Caco-2 (cell line): ENCODE results near the gene GRM1. TPM values are rescaled to one million over a fixed set of nuclear protein-coding genes. Genes with fewer than 3 reads are reported as not detected.
"Not testable (repeated sequence)": the region's sequence is repeated elsewhere in the genome, so short reads cannot be mapped to it uniquely, and the experiment has no call there.

ENCODE experiments used
- BruUV-seq: library from RNA; stranded (reverse); fragments of 400-500 nt; replicated peaks from 2 replicates; lab custom pipeline; 2021; lab: Mats Ljungman, UMichigan
- CTCF ChIA-PET: fragments of 300-600 bp; sonication (Branson Sonifier 250); formaldehyde crosslinking; loops from one replicate; lab custom pipeline; 2022; ENCODE audit warnings: antibody characterized with exemption; lab: Charles Lee
- POLR2A ChIA-PET: fragments of 300-600 bp; sonication (Branson Sonifier 250); formaldehyde crosslinking; loops from one replicate; lab custom pipeline; 2022; ENCODE audit warnings: antibody characterized with exemption; lab: Charles Lee
- DNase-seq, 2 experiments: peaks; one replicate each; pipeline versions ENCODE4 v3.0.0 to v3.0.0-alpha.2; 2020 to 2022
- H3K27me3 ChIP-seq: replicated peaks from 2 replicates; pipeline ENCODE4 v1.6.0; 2011; ENCODE audit warnings: low read length; ENCODE audit not compliant: control insufficient read depth, insufficient read depth
- H3K36me3 ChIP-seq: 2 replicates; pipeline ENCODE4 v1.5.1; 2011; ENCODE audit warnings: low read length; ENCODE audit not compliant: control insufficient read depth, insufficient read depth
- H3K4me1 ChIP-seq: fragments of 250-450 bp; sonication (Bioruptor Pico); 2 replicates; pipeline ENCODE4 v1.5.1; 2020; ENCODE audit warnings: mild to moderate bottlenecking
- H3K4me3 ChIP-seq: 2 replicates; pipeline ENCODE4 v1.5.1; 2011; ENCODE audit warnings: low read depth, mild to moderate bottlenecking, control low read depth, low read length
- H3K9me3 ChIP-seq: fragments of 250-450 bp; sonication (Bioruptor Pico); 2 replicates; pipeline ENCODE4 v1.5.1; 2020; ENCODE audit warnings: mild to moderate bottlenecking, moderate library complexity
- H3K27ac Mint-ChIP-seq: one replicate; pipeline ENCODE4 v1.8.0; 2022; ENCODE audit warnings: mixed read lengths; ENCODE audit not compliant: unreplicated experiment
- H3K27me3 Mint-ChIP-seq: one replicate; pipeline ENCODE4 v1.8.0; 2022; ENCODE audit warnings: mixed read lengths; ENCODE audit not compliant: insufficient read depth, unreplicated experiment
- H3K36me3 Mint-ChIP-seq: one replicate; pipeline ENCODE4 v1.8.0; 2022; ENCODE audit warnings: mild to moderate bottlenecking, mixed read lengths; ENCODE audit not compliant: insufficient read depth, unreplicated experiment
- H3K4me1 Mint-ChIP-seq: one replicate; pipeline ENCODE4 v1.8.0; 2022; ENCODE audit warnings: low read depth, mixed read lengths; ENCODE audit not compliant: unreplicated experiment
- H3K4me3 Mint-ChIP-seq: one replicate; pipeline ENCODE4 v1.8.0; 2022; ENCODE audit warnings: mild to moderate bottlenecking, moderate library complexity, mixed read lengths; ENCODE audit not compliant: unreplicated experiment
- H3K9me3 Mint-ChIP-seq: one replicate; pipeline ENCODE4 v1.8.0; 2022; ENCODE audit warnings: mixed read lengths; ENCODE audit not compliant: unreplicated experiment
- intact Hi-C: fragments of 100-400 bp; cut with micrococcal nuclease; formaldehyde crosslinking; loops from one replicate; pipeline ENCODE4 v1.10.0; 2022; ENCODE audit not compliant: unreplicated experiment
- total RNA-seq: library from RNA; stranded (reverse); gene quantifications from 2 replicates; pipeline ENCODE4 v1.2.3, GENCODE V29; 2022
- TF ChIP-seq, protein P1 (sequence below), 2 experiments: fragments of 200-600 bp in 1 of 2; IDR thresholded peaks; 1 replicate in 1 of 2; 2 replicates in 1 of 2; pipeline versions ENCODE4 v1.5.1 to v1.8.0; 2011 to 2022; ENCODE audit warnings: antibody characterized with exemption in 1 of 2, control low read depth in 1 of 2, inconsistent platforms in 1 of 2, low read depth in 1 of 2, low read length in 1 of 2, mild to moderate bottlenecking in 1 of 2, moderate library complexity in 1 of 2; ENCODE audit not compliant: insufficient read depth in 1 of 2, severe bottlenecking in 1 of 2, unreplicated experiment in 1 of 2

The GRM1 gene
- total RNA-seq, 1 experiment from 2014 or later = not detected

DNA sequence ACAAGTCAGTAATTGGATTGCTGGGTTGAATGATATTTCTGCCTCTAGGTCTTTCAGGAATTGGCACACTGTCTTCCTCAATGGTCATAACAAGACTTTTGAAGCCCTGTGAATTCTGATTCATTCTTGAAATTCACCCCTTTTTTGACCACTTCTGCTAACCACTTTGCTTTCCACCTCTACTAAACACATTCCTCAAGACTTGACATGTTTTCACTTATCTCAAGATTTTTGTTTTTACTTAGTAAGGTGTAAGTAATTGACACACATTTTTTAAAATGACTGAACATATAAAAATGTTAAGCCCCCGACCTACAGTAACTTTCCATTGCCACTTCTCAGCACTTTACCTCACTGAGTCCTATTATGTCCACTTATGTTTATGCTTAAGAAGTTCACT is 239.1 kb downstream of the GRM1 start:
- CTCF ChIA-PET = no interaction called here
- Histone ChIP-seq H3K9me3 (no peaks in the 10 kb centered on the region), H3K27me3 (no peaks in the 10 kb centered on the region), H3K36me3 (no peaks in the 10 kb centered on the region), H3K4me1 (no peaks in the 10 kb centered on the region), H3K4me3 (no peak overlapping the region)
- Mint-ChIP-seq H3K4me3 (no peak overlapping the region), H3K36me3 (no peaks in the 10 kb centered on the region), H3K4me1 (peaks cover 6% of the 10 kb centered on the region), H3K27ac (no peak overlapping the region), H3K27me3 (peaks cover 15% of the 10 kb centered on the region), H3K9me3 (no peaks in the 10 kb centered on the region)
- POLR2A ChIA-PET = no interaction called here
- DNase-seq = no peak
- TF ChIP-seq, protein P1, sequence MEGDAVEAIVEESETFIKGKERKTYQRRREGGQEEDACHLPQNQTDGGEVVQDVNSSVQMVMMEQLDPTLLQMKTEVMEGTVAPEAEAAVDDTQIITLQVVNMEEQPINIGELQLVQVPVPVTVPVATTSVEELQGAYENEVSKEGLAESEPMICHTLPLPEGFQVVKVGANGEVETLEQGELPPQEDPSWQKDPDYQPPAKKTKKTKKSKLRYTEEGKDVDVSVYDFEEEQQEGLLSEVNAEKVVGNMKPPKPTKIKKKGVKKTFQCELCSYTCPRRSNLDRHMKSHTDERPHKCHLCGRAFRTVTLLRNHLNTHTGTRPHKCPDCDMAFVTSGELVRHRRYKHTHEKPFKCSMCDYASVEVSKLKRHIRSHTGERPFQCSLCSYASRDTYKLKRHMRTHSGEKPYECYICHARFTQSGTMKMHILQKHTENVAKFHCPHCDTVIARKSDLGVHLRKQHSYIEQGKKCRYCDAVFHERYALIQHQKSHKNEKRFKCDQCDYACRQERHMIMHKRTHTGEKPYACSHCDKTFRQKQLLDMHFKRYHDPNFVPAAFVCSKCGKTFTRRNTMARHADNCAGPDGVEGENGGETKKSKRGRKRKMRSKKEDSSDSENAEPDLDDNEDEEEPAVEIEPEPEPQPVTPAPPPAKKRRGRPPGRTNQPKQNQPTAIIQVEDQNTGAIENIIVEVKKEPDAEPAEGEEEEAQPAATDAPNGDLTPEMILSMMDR (IDR thresholded peaks at IDR 0.05; ENCODE audit: insufficient read depth in 1 of 2, low read depth in 1 of 2, low read length in 1 of 2, severe bottlenecking in 1 of 2, unreplicated experiment in 1 of 2) = no peak
- BruUV-seq = no TSS peak
- intact Hi-C loops = no loop called here

GRCh38 chr6:146269482-146269881 is 240.6 kb downstream of the GRM1 start:
- no TSS peak for BruUV-seq
- TF ChIP-seq, protein P1 (IDR thresholded peaks at IDR 0.05; ENCODE audit: insufficient read depth in 1 of 2, low read depth in 1 of 2, low read length in 1 of 2, severe bottlenecking in 1 of 2, unreplicated experiment in 1 of 2) = no peak
- Mint-ChIP-seq H3K9me3 (no peaks in the 10 kb centered on the region), H3K27me3 (peaks cover 15% of the 10 kb centered on the region), H3K27ac (no peak overlapping the region), H3K4me1 (peaks cover 6% of the 10 kb centered on the region), H3K36me3 (no peaks in the 10 kb centered on the region), H3K4me3 (no peak overlapping the region)
- POLR2A ChIA-PET = no interaction called here
- DNase-seq = no peak
- Histone ChIP-seq H3K4me1 (no peaks in the 10 kb centered on the region), H3K36me3 (no peaks in the 10 kb centered on the region), H3K27me3 (no peaks in the 10 kb centered on the region), H3K9me3 (no peaks in the 10 kb centered on the region), H3K4me3 (no peak overlapping the region)
- CTCF ChIA-PET = no interaction called here
- intact Hi-C loops = no loop called here

DNA sequence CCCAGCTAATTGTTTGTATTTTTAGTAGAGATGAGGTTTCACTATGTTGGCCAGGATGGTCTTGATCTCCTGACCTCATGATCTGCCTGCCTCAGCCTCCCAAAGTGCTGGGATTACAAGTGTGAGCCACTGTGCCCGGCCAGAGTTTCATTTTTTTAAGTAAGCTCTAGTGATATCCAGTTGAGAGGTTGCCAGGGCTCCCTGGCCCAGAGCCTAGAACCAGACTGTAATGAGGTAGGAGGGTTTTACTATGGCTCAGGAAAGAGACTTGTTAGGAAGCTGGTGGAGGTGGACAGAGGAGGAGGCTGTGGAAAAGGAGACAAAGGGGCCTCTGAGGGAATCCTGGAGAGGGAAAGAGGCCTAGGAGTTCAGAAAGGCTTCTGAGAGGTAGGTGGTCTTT is 242.3 kb downstream of the GRM1 start:
- H3K27me3 ChIP-seq, H3K9me3 Mint-ChIP-seq, DNase-seq, H3K4me1 ChIP-seq, BruUV-seq, POLR2A ChIA-PET, H3K4me3 Mint-ChIP-seq, H3K27ac Mint-ChIP-seq, H3K9me3 ChIP-seq, H3K36me3 ChIP-seq, H3K36me3 Mint-ChIP-seq, CTCF ChIA-PET, H3K4me3 ChIP-seq, H3K4me1 Mint-ChIP-seq: not testable (repeated sequence)
- intact Hi-C loops = loop anchor here (10.0 kb wide), 1 partner anchor 226 kb away; no protein-coding TSS in a partner anchor
- peaks cover 15% of the 10 kb centered on the region for H3K27me3 Mint-ChIP-seq

- no TSS peak for BruUV-seq
- Mint-ChIP-seq H3K4me1 (no peaks in the 10 kb centered on the region), H3K9me3 (no peaks in the 10 kb centered on the region), H3K4me3 (no peak overlapping the region), H3K27me3 (peaks cover 3% of the 10 kb centered on the region), H3K36me3 (no peaks in the 10 kb centered on the region), H3K27ac (no peak overlapping the region)
- H3K36me3 ChIP-seq = no peaks in the 10 kb centered on the region
- H3K9me3 ChIP-seq = no peaks in the 10 kb centered on the region
- H3K4me3 ChIP-seq = no peak overlapping the region
- POLR2A ChIA-PET = no interaction called here
- intact Hi-C loops = loop anchor here (10.0 kb wide), 1 partner anchor 229 kb away; no protein-coding TSS in a partner anchor
- H3K27me3 ChIP-seq = no peaks in the 10 kb centered on the region
- CTCF ChIA-PET = no interaction called here
- no peaks in the 10 kb centered on the region for H3K4me1 ChIP-seq
- no peak for DNase-seq
- TF ChIP-seq, protein P1 (IDR thresholded peaks at IDR 0.05; ENCODE audit: insufficient read depth in 1 of 2, low read depth in 1 of 2, low read length in 1 of 2, severe bottlenecking in 1 of 2, unreplicated experiment in 1 of 2) = no peak
Observed at GRCh38 chr6:146273490-146273889, 244.6 kb downstream of the GRM1 start.
